Middle frontal gyrus (tissue), 1 donor: ENCODE data around the gene TEX19.

Experiments used
- DNase-seq: peaks from one replicate; pipeline ENCODE4 v3.0.0-alpha.2; 2015; ENCODE audit warnings: low spot score; ENCODE audit errors: extremely low spot score

The TEX19 gene

GRCh38 chr17:82321947-82322466, 37.0 kb upstream of the TEX19 start:
- no peak for DNase-seq

- no peak for DNase-seq
Measured at GRCh38 chr17:82322526-82323453, 36.3 kb upstream of the TEX19 start.

- DNase-seq = no peak
Measured at GRCh38 chr17:82323514-82324234, 35.4 kb upstream of the TEX19 start.

GRCh38 chr17:82324566-82325285, 34.3 kb upstream of the TEX19 start:
- DNase-seq = no peak

- no peak for DNase-seq
Measured at GRCh38 chr17:82325286-82326180, 33.5 kb upstream of the TEX19 start.

GRCh38 chr17:82327289-82327688, 31.8 kb upstream of the TEX19 start:
- DNase-seq = no peak

- DNase-seq = no peak
Measured at GRCh38 chr17:82327757-82328140, 31.3 kb upstream of the TEX19 start.

- DNase-seq = no peak
Measured at GRCh38 chr17:82328141-82328993, 30.7 kb upstream of the TEX19 start.

- no peak for DNase-seq
Measured at GRCh38 chr17:82328994-82329507, 30.0 kb upstream of the TEX19 start.

- no peak for DNase-seq
Measured at GRCh38 chr17:82329683-82330321, 29.2 kb upstream of the TEX19 start.

GRCh38 chr17:82330322-82331239, 28.5 kb upstream of the TEX19 start:
- DNase-seq = no peak

GRCh38 chr17:82331345-82331939, 27.6 kb upstream of the TEX19 start:
- DNase-seq = no peak

GRCh38 chr17:82332669-82333278, 26.3 kb upstream of the TEX19 start:
- no peak for DNase-seq

GRCh38 chr17:82333279-82334171, 25.5 kb upstream of the TEX19 start, which contains the start of gene SECTM1:
SECTM1 (minus strand) TSS chr17:82333766; CDS start chr17:82327240, 6,526 bp downstream.
- no peak for DNase-seq

- no peak for DNase-seq
Measured at GRCh38 chr17:82334204-82334621, 24.8 kb upstream of the TEX19 start.
